ENCODE results near the gene CLEC18A. TPM values are rescaled to one million over a fixed set of nuclear protein-coding genes. Genes with fewer than 3 reads are reported as not detected.

The CLEC18A gene
- total RNA-seq, 1 donor from 2014 or later, result 3.4 TPM

GRCh38 chr16:69927056-69927757, 23.9 kb upstream of the CLEC18A start:
- Histone ChIP-seq H3K27ac (ENCODE audit: low read depth, low read length) (peak overlapping the region; percentile 51), H3K4me3 (ENCODE audit: insufficient read depth, low read depth, low read length) (no peak overlapping the region), H3K9me3 (ENCODE audit: insufficient read depth, low read depth, low read length) (no peaks in the 10 kb centered on the region), H4K20me1 (ENCODE audit: insufficient read depth, low read length) (no peaks in the 10 kb centered on the region), H3K4me1 (ENCODE audit: insufficient read depth, low read length) (peaks cover 34% of the 10 kb centered on the region), H3K4me2 (ENCODE audit: low read length) (peak overlapping the region; percentile 66), H3K36me3 (ENCODE audit: insufficient read depth, low read length) (no peaks in the 10 kb centered on the region), H2AFZ (ENCODE audit: low read depth, low read length) (no peak overlapping the region), H3K79me2 (ENCODE audit: insufficient read depth, low read length) (peaks cover 18% of the 10 kb centered on the region), H3K9ac (ENCODE audit: low read length) (peak overlapping the region; percentile 65), H3K27me3 (ENCODE audit: insufficient read depth, low read length) (no peaks in the 10 kb centered on the region)
- DNase-seq (ENCODE audit: low read depth), result peak; percentile 85
- no peak for FAIRE-seq
- TF ChIP-seq CTCF (IDR thresholded peaks at IDR 0.05; ENCODE audit: insufficient read depth, low read depth, low read length) (no peak), EZH2 (IDR thresholded peaks at IDR 0.05; ENCODE audit: insufficient read depth, low read length) (no peak)
- no peaks in the 10 kb centered on the region for H3K27me3 Mint-ChIP-seq (ENCODE audit: low read depth, unreplicated experiment)
- H3K36me3 Mint-ChIP-seq (ENCODE audit: low read depth, unreplicated experiment), result peaks cover 8% of the 10 kb centered on the region
- peaks cover 1% of the 10 kb centered on the region for H3K9me3 Mint-ChIP-seq (ENCODE audit: unreplicated experiment)
- peak overlapping the region; percentile 59 for H3K27ac Mint-ChIP-seq (ENCODE audit: unreplicated experiment)
- peaks cover 40% of the 10 kb centered on the region for H3K4me1 Mint-ChIP-seq (ENCODE audit: low read depth, unreplicated experiment)
- peak overlapping the region; percentile 62 for H3K4me3 Mint-ChIP-seq (ENCODE audit: unreplicated experiment)

- Histone ChIP-seq H4K20me1 (ENCODE audit: insufficient read depth, low read length) (no peaks in the 10 kb centered on the region), H3K4me3 (ENCODE audit: insufficient read depth, low read depth, low read length) (no peak overlapping the region), H3K9ac (ENCODE audit: low read length) (no peak overlapping the region), H3K27ac (ENCODE audit: low read depth, low read length) (no peak overlapping the region), H2AFZ (ENCODE audit: low read depth, low read length) (no peak overlapping the region), H3K9me3 (ENCODE audit: insufficient read depth, low read depth, low read length) (no peaks in the 10 kb centered on the region), H3K4me1 (ENCODE audit: insufficient read depth, low read length) (peaks cover 32% of the 10 kb centered on the region), H3K36me3 (ENCODE audit: insufficient read depth, low read length) (peaks cover 5% of the 10 kb centered on the region), H3K4me2 (ENCODE audit: low read length) (no peak overlapping the region), H3K79me2 (ENCODE audit: insufficient read depth, low read length) (peaks cover 18% of the 10 kb centered on the region), H3K27me3 (ENCODE audit: insufficient read depth, low read length) (no peaks in the 10 kb centered on the region)
- Mint-ChIP-seq H3K27me3 (ENCODE audit: low read depth, unreplicated experiment) (no peaks in the 10 kb centered on the region), H3K9me3 (ENCODE audit: unreplicated experiment) (peaks cover 1% of the 10 kb centered on the region), H3K36me3 (ENCODE audit: low read depth, unreplicated experiment) (peaks cover 15% of the 10 kb centered on the region), H3K27ac (ENCODE audit: unreplicated experiment) (no peak overlapping the region), H3K4me3 (ENCODE audit: unreplicated experiment) (no peak overlapping the region), H3K4me1 (ENCODE audit: low read depth, unreplicated experiment) (peaks cover 34% of the 10 kb centered on the region)
- DNase-seq (ENCODE audit: low read depth), result no peak
- FAIRE-seq, result no peak
- TF ChIP-seq CTCF (IDR thresholded peaks at IDR 0.05; ENCODE audit: insufficient read depth, low read depth, low read length), result no peak
- no peak for TF ChIP-seq EZH2 (IDR thresholded peaks at IDR 0.05; ENCODE audit: insufficient read depth, low read length)
These were observed 22.2 kb upstream of the CLEC18A start for GRCh38 chr16:69928856-69929400.

GRCh38 chr16:69929480-69929879, 21.7 kb upstream of the CLEC18A start:
- H3K9me3 Mint-ChIP-seq (ENCODE audit: unreplicated experiment), result peaks cover 1% of the 10 kb centered on the region
- no peak overlapping the region for H3K4me3 Mint-ChIP-seq (ENCODE audit: unreplicated experiment)
- Histone ChIP-seq H3K27ac (ENCODE audit: low read depth, low read length) (no peak overlapping the region), H4K20me1 (ENCODE audit: insufficient read depth, low read length) (no peaks in the 10 kb centered on the region), H3K27me3 (ENCODE audit: insufficient read depth, low read length) (no peaks in the 10 kb centered on the region), H2AFZ (ENCODE audit: low read depth, low read length) (no peak overlapping the region), H3K4me3 (ENCODE audit: insufficient read depth, low read depth, low read length) (no peak overlapping the region), H3K9me3 (ENCODE audit: insufficient read depth, low read depth, low read length) (no peaks in the 10 kb centered on the region), H3K79me2 (ENCODE audit: insufficient read depth, low read length) (peaks cover 18% of the 10 kb centered on the region), H3K4me2 (ENCODE audit: low read length) (no peak overlapping the region), H3K36me3 (ENCODE audit: insufficient read depth, low read length) (peaks cover 5% of the 10 kb centered on the region), H3K4me1 (ENCODE audit: insufficient read depth, low read length) (peaks cover 27% of the 10 kb centered on the region), H3K9ac (ENCODE audit: low read length) (no peak overlapping the region)
- FAIRE-seq, result no peak
- DNase-seq (ENCODE audit: low read depth), result no peak
- peaks cover 21% of the 10 kb centered on the region for H3K36me3 Mint-ChIP-seq (ENCODE audit: low read depth, unreplicated experiment)
- TF ChIP-seq CTCF (IDR thresholded peaks at IDR 0.05; ENCODE audit: insufficient read depth, low read depth, low read length) (no peak), EZH2 (IDR thresholded peaks at IDR 0.05; ENCODE audit: insufficient read depth, low read length) (no peak)
- H3K27ac Mint-ChIP-seq (ENCODE audit: unreplicated experiment), result no peak overlapping the region
- H3K4me1 Mint-ChIP-seq (ENCODE audit: low read depth, unreplicated experiment), result peaks cover 30% of the 10 kb centered on the region
- no peaks in the 10 kb centered on the region for H3K27me3 Mint-ChIP-seq (ENCODE audit: low read depth, unreplicated experiment)
